Upper lobe of left lung (tissue), 4 donors: ENCODE measurements around the gene SKA1.

ENCODE experiments used
- CTCF ChIP-seq, 6 experiments: fragments of 450-650 bp in 4 of 6; fragments of 200-600 bp in 2 of 6; sonication (generic) in 2 of 6; IDR thresholded peaks; one replicate each; pipeline ENCODE4 v1.5.1; 2016 to 2019; ENCODE audit warnings: antibody characterized with exemption in 6 of 6
- POLR2AphosphoS5 ChIP-seq, 2 donors: sonication (generic); formaldehyde crosslinking; IDR thresholded peaks; one replicate each; pipeline ENCODE4 v1.5.1; 2017; ENCODE audit warnings: antibody characterized with exemption in 2 of 2

- TF ChIP-seq CTCF (IDR thresholded peaks at IDR 0.05), result no peak
- no peak for TF ChIP-seq POLR2AphosphoS5 (IDR thresholded peaks at IDR 0.05)
These were observed 50.2 kb downstream of the SKA1 start for GRCh38 chr18:50424877-50425690.
